AG04449 (cell line): Measurements from ENCODE around the gene KRT38.

ENCODE experiments used
- CTCF ChIA-PET: fragments of 350-600 bp; formaldehyde crosslinking; extraction: SDS; loops from one replicate; lab custom pipeline; 2021; ENCODE audit warnings: antibody characterized with exemption; lab: Yijun Ruan, JAX
- POLR2A ChIA-PET: fragments of 400-600, 350-600 bp; formaldehyde crosslinking; extraction: SDS; loops from one replicate; lab custom pipeline; 2020; ENCODE audit warnings: antibody characterized with exemption, inconsistent platforms; lab: Yijun Ruan, JAX
- DNase-seq: peaks from one replicate; pipeline ENCODE4 v3.0.0-alpha.2; 2010; ENCODE audit warnings: low read depth, low spot score
- H3K4me3 ChIP-seq: 2 replicates; pipeline ENCODE4 v1.5.1; 2011; ENCODE audit warnings: low read depth, mild to moderate bottlenecking, control low read depth, low read length
- TF ChIP-seq, protein P1 (sequence below): IDR thresholded peaks from one replicate; pipeline ENCODE4 v1.5.1; 2011; ENCODE audit warnings: mild to moderate bottlenecking, moderate library complexity, low read length, control low read depth, inconsistent platforms; ENCODE audit not compliant: insufficient read depth; ENCODE audit errors: missing control alignments

KRT38 gene

GRCh38 chr17:41393294-41393693, 47.5 kb downstream of the KRT38 start:
- TF ChIP-seq, protein P1, sequence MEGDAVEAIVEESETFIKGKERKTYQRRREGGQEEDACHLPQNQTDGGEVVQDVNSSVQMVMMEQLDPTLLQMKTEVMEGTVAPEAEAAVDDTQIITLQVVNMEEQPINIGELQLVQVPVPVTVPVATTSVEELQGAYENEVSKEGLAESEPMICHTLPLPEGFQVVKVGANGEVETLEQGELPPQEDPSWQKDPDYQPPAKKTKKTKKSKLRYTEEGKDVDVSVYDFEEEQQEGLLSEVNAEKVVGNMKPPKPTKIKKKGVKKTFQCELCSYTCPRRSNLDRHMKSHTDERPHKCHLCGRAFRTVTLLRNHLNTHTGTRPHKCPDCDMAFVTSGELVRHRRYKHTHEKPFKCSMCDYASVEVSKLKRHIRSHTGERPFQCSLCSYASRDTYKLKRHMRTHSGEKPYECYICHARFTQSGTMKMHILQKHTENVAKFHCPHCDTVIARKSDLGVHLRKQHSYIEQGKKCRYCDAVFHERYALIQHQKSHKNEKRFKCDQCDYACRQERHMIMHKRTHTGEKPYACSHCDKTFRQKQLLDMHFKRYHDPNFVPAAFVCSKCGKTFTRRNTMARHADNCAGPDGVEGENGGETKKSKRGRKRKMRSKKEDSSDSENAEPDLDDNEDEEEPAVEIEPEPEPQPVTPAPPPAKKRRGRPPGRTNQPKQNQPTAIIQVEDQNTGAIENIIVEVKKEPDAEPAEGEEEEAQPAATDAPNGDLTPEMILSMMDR: no peak
- no peak for DNase-seq
- no peak overlapping the region for H3K4me3 ChIP-seq
- ChIA-PET CTCF (interaction anchor here (1.0 kb wide), 1 partner anchor 10 kb away, joined by 4 read pairs; no protein-coding TSS in a partner anchor), POLR2A (no interaction called here)

DNA sequence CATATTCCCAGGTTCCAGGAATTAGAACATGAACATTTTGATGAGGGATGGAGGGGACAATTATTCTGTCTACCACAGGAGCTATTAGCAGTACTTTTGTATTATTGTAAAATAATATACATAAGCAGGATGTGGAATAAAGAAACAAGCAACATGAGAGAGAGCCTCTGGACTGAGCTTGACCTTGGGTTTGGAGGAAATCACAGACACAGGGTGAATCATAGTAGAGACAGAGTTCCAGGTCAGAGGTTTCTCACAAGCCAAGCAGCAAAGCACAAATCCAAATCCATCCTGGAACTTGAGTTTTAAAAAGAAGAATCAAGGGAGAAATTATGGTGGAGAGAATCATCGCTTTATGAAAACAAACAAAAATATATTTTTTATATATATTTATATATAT, 48.5 kb downstream of the KRT38 start:
- no peak for DNase-seq
- POLR2A ChIA-PET: no interaction called here
- TF ChIP-seq, protein P1: no peak
- H3K4me3 ChIP-seq: no peak overlapping the region
- CTCF ChIA-PET: interaction anchor here (1.0 kb wide), 1 partner anchor 10 kb away, joined by 3 read pairs; no protein-coding TSS in a partner anchor

GRCh38 chr17:41391535-41391934, 49.2 kb downstream of the KRT38 start:
- CTCF ChIA-PET: interaction anchor here (1.0 kb wide), 1 partner anchor 11 kb away, joined by 3 read pairs; no protein-coding TSS in a partner anchor
- POLR2A ChIA-PET: no interaction called here
- H3K4me3 ChIP-seq: no peak overlapping the region

DNA sequence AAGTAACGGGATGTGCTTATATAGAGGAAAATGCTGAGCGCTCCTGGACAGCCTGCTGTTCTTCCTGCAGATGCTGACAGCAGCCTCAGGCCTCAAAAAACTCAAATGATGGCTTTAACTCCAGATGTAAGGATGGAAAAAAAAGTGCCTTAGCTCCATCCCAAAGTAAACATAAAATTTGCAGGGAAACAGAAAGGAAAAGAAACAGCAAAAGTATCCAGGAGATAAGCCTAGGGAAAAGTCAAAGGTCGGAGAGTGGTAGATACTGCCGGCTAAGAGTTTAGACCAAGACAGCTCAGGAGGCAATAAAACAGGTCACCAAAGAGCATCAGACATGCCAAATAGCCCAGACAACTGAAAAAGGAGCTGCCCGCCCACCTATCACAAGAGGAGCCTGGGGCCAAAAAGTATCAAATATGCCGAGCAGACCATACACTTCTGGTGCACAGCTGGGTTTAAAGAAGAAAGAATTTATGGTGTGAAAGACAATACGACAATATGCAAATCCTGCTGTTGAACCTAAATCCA, 50.3 kb downstream of the KRT38 start:
- POLR2A ChIA-PET: interaction anchor here (0.6 kb wide), 1 partner anchor 209 kb away, joined by 3 read pairs; no protein-coding TSS in a partner anchor
- TF ChIP-seq, protein P1: no peak
- no peak for DNase-seq
- CTCF ChIA-PET: interaction anchor here (0.6 to 1.6 kb wide), 3 partner anchors 14 to 338 kb away, joined by 3 read pairs; no protein-coding TSS in a partner anchor
- H3K4me3 ChIP-seq: no peak overlapping the region

More at GRCh38 chr17:41391535-41391934, 49.2 kb downstream of the KRT38 start:
- TF ChIP-seq, protein P1: no peak
- DNase-seq: no peak

DNA sequence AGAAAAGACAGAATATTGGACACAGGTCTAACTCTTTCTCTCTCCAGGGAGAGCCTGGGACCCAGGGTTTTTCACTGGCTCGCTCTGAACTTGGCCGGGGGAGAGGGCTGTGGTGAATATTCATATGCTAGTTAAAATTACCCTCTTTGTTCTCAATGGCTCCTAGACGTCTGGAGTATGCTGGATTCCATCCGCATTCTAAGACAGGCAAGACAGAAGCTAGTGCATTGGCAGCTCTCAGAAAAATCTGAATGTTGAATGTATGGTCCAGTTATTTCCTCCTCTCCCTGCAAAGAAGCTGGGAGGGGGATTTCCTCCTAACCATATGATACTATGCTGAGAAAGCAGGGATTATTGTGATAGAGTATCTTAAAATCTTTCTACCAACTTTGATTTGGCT, 53.1 kb downstream of the KRT38 start:
- no peak overlapping the region for H3K4me3 ChIP-seq
- CTCF ChIA-PET: no interaction called here
- TF ChIP-seq, protein P1: no peak
- DNase-seq: no peak
- POLR2A ChIA-PET: no interaction called here

- POLR2A ChIA-PET: no interaction called here
These were observed 54.6 kb downstream of the KRT38 start for GRCh38 chr17:41386227-41386626.

More at GRCh38 chr17:41386227-41386626, 54.6 kb downstream of the KRT38 start:
- TF ChIP-seq, protein P1: no peak
- H3K4me3 ChIP-seq: no peak overlapping the region
- CTCF ChIA-PET: interaction anchor here (1.2 to 1.7 kb wide), 2 partner anchors 162 to 262 kb away, joined by 3 to 5 read pairs; no protein-coding TSS in a partner anchor
- no peak for DNase-seq
